SHP77 (cell line): ENCODE measurements around the gene BEST3.
A peak's percentile ranks its signal among the peaks of the same experiment; 100 is the strongest.
"Not testable (repeated sequence)": the region's sequence is repeated elsewhere in the genome, so short reads cannot be mapped to it uniquely, and the experiment has no call there.

ENCODE experiments used
- DNase-seq, 2 experiments: peaks; one replicate each; lab custom pipeline; 2025; lab: John Stamatoyannopoulos, UW

The BEST3 gene

DNA sequence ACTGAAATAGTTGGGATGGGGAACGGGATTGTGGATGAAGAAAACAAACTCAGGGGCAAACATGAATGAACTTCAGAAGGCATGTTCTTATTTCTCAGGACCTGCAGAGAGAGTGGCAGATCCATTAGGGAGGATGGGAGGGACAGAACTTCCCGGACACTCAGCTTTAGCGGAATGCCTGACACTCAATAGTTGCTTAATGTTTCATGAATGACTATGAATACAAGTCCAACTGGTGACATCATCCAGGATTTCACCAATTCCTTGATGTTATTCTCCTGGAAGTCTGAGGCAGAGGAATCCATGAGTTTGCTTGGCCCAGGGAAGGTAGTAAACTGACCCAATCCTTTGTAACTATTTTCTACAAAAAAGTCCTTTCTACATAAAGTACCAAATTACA lies 50.6 kb downstream of the BEST3 start:
- DNase-seq, result no peak

DNA sequence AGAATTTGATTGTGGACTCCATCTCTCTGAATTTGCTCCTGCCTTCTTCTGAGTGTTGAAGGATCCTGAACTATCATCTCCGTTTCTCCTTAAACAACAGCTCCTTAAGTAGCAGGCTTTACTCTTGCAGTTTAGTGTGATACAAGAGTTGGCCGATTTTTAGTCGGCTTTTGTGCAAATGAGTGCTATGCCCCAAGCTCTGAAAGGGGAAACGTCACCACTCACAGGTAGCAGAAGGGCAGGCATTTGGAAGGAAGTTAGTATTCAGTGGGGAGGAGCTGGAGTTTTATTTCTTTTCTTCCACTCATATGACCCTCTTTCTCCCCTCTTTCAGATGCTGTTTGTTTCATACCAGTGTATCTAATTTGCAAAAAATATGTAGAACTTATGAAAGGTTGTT lies 51.9 kb downstream of the BEST3 start:
- no peak for DNase-seq

DNA sequence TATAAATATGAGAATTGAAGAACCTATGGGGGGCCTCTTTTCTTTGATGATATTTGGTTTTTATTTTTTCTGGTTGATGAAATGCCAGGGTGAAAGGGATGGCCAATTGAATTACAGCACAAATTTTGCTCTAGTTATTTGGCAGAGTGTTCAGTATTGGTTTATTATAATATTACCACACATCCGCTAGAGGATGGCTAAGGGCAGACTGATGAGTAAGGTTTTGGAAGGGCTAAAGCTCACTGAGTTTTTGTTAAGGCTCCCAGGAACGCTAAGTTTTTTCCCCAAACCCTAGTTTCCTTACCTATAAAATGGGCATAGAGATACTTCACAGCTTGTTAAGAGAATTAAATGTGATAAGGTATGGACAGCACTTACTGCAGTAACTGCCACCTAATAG lies 54.1 kb downstream of the BEST3 start:
- no peak for DNase-seq

DNA sequence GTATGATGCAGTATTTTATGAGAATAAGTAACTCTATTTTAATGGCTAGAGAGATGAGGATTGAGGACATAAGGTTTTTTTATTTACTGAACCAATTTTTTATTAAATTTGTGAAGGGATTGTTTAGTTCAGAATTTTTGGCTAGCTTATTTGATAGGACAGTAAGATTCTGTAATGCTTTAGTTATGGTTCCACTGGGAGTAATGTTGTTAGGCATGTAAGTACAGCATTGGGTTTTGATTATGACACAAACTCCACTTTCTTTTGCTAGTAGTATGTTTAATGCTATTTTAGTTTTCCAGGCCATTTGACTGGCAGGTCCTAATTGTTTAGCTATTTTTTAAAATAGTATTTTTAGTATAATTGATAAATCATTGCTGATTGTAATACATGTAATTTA lies 54.6 kb downstream of the BEST3 start:
- DNase-seq, result no peak

DNA sequence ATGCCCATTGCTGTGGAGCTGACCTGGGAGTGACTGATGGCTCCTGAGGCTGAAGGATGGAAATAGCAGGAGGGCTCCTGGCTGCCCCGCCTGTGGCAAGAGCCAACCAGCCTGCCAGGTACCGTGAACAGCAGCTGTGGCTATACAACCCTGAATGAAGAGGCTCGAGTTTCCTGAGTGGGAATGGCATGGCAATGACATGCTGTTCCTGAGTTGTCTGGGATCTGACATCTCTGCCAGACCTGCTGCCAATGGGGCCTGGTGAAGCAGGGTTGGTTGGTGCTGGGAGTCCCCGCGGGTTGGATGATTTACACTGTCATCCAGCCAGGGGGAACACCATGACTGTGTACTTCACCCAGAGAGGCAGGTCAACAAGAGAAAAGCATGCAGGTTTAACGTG lies 56.6 kb downstream of the BEST3 start:
- no peak for DNase-seq

DNA sequence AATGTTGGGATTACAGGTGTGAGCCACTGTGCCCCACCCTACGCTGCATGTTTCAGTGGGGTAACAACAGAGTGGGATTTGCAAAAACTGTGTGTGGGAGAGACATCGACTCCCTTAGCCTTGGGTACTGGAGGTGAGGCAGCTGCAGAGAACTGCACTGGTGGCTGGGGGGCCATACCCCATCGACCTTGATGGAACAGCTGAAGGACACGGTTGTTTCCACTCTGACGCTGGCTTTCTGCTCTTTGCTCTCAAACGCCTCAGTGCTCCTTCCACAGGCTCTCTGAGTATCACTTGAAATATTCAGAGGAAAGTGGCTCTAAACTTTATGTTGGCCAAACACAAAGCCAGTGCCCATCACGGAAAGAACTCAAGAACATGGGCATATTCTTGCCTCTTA lies 57.6 kb downstream of the BEST3 start:
- DNase-seq, result no peak

DNA sequence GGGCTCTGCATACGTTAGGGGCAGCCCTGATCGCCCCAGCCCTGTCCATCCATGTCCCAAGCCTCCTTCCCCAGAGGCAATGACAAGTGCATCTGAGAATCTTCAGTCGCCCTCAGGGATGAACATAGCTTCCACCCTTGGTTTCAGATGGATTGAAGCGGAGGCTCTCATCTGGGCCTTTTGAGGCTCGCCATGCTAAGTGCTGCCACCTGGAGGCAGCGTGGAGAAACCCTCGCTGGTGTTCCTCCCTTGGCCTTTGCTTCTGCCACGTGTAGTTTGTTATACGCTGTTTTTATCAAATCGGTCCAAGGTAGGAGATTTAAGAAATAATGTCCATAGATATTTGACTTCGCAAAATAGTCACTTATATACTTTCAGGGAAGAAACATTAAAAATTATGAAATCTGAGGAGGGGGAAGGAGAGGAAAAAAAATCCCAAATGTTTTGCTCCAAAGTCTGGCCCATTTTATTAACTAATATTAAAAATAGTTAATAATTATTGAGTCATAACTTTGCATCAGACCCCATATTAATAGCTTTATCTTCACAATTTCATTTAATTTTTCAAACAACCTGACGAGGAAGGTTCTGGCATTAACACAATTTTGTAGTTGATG lies 59.6 kb downstream of the BEST3 start:
- DNase-seq, result peak; percentile 71 to 76

DNA sequence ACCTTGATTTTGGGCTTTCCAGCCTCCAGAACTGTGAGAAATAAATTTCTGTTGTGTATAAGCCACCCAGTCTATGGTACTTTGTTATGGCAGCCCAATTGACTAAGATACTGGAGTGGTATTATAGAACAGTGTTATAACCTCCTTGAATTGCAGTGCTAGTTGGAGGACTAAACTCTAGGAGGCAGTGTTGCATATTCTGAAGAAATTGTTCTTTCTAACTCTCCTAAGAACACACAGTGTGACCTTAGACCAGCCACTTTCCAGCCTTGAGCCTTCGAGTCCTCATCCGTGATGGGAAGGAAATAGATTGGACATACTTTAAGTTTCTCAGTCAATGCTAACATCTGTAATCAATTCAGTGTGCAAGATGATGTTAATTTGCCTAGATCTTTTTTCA lies 66.0 kb downstream of the BEST3 start:
- no peak for DNase-seq

DNA sequence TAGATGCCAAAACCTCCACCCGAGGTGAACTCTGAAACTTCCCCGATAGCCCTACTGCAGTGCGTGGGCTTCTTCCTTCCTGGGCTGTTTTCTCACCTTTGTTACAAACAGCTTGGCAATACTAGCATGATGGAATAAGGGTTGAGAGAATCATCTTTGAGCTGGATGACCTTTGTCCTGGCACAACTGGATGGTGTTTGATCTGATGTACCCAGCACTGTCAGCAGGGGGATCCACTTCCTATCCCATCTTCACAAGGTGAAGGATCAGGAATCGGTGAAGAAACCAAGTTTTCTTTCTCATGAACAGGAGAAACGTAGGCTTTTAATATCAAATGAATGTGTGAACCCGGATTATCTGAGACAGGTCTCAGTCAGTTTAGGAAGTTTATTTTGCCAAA lies 68.9 kb downstream of the BEST3 start:
- DNase-seq, result no peak

DNA sequence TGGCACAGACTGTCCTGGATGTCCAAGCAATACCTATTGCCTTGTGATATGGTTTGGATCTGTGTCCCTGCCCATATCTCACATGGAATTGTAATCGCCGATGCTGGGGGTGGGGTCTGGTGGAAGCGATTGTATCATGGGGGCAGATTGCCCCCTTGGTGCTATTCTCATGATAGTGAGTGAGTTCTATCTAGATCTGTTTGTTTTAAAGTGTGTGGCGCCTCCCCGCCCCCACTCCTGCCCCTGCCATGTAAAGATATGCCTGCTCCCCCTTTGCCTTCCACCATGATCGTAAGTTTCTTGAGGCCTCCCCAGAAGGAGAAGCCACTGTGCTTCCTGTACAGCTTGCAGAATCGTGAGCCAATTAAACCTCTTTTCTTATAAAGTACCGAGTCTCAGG lies 71.6 kb downstream of the BEST3 start:
- no peak for DNase-seq

DNA sequence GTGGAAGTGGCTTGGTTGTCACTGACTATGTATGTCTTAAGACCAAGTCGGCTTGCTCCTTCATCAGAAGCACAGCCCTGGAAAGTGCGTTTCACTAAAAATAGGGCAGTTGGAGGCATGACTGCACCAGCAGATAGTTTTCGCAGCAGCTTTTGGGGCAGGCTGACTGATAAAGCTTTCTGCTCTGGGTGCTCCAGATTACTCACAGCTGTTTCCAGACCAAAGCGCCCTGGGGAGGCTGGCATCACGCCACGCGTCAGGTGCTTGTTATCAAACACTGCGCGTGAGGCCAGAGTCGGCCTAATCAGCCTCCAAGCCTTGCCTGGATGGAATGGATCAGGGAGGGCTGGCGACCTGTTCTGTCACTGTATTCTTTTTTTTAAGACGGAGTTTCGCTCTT lies 75.1 kb downstream of the BEST3 start:
- peak; percentile 5 to 6 for DNase-seq

DNA sequence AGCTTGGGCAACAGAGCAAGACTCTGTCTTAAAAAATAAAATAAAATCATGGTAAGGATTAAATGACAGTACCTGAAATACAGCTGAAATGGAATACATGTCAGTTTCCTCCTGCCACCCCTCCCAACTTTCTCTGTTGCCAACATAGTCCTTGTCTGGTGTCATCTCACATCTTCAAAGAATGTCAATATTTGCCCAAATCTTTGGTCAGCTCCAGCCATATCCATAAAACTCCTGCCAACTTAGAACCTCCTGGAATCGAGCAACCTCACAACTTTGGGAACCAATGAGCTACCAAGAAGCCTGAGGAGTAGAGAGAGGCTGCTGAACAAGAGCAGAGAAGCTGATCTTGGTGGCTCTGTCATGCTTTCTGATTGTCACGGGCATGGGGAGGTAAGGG lies 77.6 kb downstream of the BEST3 start:
- DNase-seq, result no peak

DNA sequence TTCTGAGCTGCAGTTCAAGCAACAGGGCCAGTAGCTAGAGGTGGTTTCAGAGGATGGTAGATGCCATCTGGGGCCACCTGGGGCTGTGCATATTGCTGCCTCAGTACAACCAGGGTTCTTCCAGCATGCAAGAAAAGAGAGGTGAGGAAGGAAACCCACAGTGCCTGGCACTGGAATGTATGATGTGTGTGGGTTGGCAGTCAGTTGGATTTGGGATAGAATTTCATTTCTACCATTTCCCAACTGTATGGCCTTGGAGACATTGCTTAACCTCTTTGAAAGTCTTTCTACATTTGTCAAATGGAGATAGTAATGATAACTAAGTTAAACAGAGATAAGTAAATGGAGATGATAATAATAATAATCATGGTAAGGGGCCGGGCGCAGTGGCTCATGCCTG lies 78.2 kb downstream of the BEST3 start:
- DNase-seq, result no peak

DNA sequence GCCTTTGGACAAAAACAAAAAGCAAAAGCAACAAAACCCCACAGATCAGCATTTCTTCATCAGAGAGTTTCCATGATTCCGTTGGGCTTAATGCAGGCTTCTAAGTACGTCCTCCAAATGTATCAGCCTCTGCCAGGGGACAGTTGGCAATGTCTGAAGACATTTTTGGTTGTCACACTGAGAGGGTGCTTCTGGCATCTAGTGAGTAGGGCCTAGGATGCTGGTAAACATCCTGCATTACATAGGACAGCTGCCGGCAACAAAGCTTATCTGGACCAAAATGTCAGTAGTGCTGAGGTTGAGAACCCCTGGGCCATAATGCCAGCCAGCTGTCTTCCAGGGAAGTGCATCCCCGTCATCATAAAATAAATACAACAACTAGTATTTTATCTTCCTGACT lies 79.0 kb downstream of the BEST3 start:
- no peak for DNase-seq

DNA sequence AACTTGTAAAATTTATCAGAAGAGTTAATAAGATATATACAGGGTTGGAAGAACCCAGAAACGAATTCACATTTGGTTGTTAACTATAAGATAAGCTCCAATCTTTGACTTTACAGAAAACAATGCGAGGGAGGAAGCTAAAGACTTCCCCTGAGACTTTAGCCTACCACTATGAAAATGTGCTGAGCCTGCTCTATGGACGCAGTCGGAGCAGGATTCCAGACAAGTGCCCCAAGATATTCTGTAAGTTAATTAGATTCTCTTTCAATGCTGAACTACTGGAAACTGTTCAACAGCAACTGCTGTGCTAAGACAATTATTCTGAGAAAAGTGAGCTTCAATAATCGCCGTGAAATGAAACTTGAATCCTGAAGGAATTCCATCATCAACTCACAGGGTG lies 80.1 kb downstream of the BEST3 start:
- DNase-seq, result no peak

DNA sequence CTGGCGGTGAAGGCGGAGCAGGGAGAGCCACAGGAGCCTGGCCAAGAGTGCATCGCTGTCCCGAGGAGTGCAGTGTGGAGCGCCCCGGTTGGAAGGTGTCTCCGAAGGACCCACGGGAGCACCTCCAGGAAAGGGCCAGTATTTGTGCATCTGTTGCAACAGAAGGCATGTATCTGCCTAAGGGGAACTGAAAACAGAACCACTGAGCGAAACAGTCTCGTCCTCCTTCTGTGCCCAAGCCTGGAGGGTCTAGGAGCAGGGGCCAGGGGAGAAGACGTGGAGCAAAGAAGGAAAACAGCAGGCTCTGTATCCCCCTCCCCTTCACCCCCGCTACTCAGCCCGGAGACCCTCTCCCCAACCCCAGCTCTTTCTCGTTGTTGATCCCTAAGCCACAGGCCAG lies 83.1 kb downstream of the BEST3 start:
- no peak for DNase-seq

DNA sequence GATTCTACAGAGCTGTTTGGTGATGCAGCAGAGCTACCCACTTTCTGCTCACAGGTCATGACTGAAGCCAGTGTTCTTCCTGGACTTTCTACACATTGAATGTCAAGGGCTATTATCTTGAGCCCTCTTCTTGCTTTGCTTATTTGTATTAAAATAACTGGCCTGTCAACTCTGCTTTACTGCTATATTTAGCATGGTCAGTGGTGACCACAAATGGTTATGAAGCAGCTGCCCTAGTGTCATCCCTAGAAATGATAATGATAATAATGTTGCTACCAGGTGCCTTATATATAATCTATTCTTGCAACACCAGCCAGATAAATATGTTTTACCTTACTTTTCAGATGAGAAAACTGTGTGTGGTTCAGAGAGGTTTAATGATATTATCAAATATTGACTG lies 85.8 kb downstream of the BEST3 start:
- no peak for DNase-seq

DNA sequence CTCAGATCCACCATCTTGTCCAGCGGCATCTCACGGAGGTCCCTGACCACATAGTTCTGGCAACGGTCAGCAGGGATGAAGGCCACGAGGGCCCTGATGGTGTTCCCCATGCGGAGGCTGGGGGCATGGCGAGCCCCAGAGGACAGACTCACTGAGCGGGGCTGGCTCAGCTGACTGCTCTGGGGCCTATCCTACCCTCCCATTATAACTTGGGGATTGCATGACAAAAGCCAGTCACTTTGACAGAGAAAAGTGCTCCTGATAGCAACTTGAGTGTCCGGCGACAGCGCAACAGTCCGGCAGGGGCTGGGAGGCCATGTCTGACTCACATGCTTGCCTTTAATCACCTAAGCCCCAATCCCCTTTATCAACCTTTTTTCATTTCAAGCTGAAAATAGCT lies 88.4 kb downstream of the BEST3 start, which contains the start of gene LRRC10:
Gene LRRC10 (minus strand): TSS at position 179 of the 400 bp plus-strand sequence. CDS start 69 bp downstream, at position 110.
- no peak for DNase-seq

DNA sequence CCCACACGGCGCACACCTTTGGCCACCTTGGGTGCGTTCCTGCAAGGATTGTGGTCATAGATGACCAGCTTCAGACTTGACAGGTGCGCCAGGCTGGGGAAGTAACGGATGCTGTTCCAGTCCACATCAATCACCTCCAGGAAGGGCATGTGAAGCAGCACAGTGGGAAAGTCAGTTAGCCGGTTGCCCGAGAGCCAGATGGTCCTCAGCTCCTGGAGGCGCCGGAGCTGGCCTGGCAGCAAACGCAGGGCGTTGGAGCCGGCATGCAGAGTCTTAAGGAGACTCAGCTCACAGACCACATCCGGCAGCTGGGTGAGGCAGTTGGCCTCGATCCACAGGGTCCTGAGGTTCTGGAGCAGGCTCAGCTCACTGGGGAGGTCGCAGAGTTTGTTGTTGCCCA lies 89.0 kb downstream of the BEST3 start:
- DNase-seq, result no peak

DNA sequence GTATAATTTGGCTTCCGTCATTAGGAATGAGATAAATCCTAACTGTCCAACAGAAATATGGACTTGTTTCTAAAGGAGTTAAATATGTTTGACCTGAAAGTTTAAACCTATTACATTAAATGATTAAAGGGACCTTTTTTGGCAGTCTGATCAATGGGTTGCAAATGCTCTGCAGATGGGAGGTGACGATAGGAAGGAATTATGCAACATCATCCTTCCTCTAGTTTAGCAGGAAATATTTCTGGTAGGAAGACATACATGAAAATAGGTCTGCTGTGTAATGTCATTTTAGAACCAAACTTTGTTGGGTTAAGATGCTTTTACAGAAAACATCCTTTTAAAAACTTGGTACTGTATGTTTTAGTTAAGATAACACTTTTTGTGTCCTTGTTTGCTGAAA lies 91.0 kb downstream of the BEST3 start:
- DNase-seq, result no peak

DNA sequence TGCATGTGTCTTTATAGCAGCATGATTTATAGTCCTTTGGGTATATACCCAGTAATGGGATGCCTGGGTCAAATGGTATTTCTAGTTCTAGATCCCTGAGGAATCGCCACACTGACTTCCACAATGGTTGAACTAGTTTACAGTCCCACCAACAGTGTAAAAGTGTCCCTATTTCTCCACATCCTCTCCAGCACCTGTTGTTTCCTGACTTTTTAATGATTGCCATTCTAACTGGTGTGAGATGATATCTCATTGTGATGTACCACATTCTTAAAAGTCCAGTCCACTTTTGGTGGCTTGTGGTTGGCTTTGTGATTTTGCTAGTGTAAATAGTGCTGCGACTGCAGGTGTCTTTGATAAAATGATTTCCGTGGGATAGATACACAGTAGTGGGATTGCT lies 94.8 kb downstream of the BEST3 start:
- DNase-seq, result not testable (repeated sequence)
